Bronchial epithelial cell (primary cell): ENCODE results near the gene ZNF248. TPM values are rescaled to one million over a fixed set of nuclear protein-coding genes. Genes with fewer than 3 reads are reported as not detected.

Experiments used
- DNase-seq: peaks from one replicate; pipeline ENCODE4 v3.0.0-alpha.2; 2010; ENCODE audit warnings: low read depth
- FAIRE-seq: peaks from 2 replicates; lab custom pipeline; 2011; peaks lifted over from hg19 to GRCh38; lab: Jason Lieb, UNC
- H3K27me3 ChIP-seq: 2 replicates; pipeline ENCODE4 v1.5.1; 2011; ENCODE audit warnings: low read length; ENCODE audit not compliant: control insufficient read depth, insufficient read depth
- H3K36me3 ChIP-seq: 2 replicates; pipeline ENCODE4 v1.5.1; 2011; ENCODE audit warnings: low read length; ENCODE audit not compliant: control insufficient read depth, insufficient read depth
- H3K4me3 ChIP-seq: 2 replicates; pipeline ENCODE4 v1.5.1; 2011; ENCODE audit warnings: mild to moderate bottlenecking, low read depth, low read length, control low read depth
- CTCF ChIP-seq: IDR thresholded peaks from 2 replicates; pipeline ENCODE4 v1.5.1; 2011; ENCODE audit warnings: mild to moderate bottlenecking, moderate library complexity, low read length, control low read depth, inconsistent platforms; ENCODE audit not compliant: insufficient read depth, severe bottlenecking
- total RNA-seq: library from RNA; depleted of rRNA; stranded (reverse); fragments of >200 nt; gene quantifications from 2 replicates; pipeline ENCODE4 v1.2.1, GENCODE V29; 2014

The ZNF248 gene
- total RNA-seq, 1 donor from 2014 or later, result 6.1 TPM

GRCh38 chr10:37734971-37735370 is 122.4 kb downstream of the ZNF248 start:
- FAIRE-seq (no peak), DNase-seq (peak; percentile 26)
- Histone ChIP-seq H3K4me3 (no peak overlapping the region), H3K27me3 (no peaks in the 10 kb centered on the region), H3K36me3 (no peaks in the 10 kb centered on the region)
- TF ChIP-seq CTCF, result no peak

Other genes with a start within 250 kb of the ZNF248 start
- 5.8 and 7.2 TPM in 2 replicates for gene ZNF25, start 119.0 kb upstream of the ZNF248 start, total RNA-seq
- 17.8 and 21.3 TPM in 2 replicates for gene ZNF33A, start 153.1 kb upstream of the ZNF248 start, total RNA-seq
- 12.1 and 14.6 TPM in 2 replicates for gene ZNF37A, start 236.7 kb upstream of the ZNF248 start, total RNA-seq